IPS-NIHi11 (cell line): ENCODE measurements around the gene TNFAIP8L3.
"Not testable (repeated sequence)": the region's sequence is repeated elsewhere in the genome, so short reads cannot be mapped to it uniquely, and the experiment has no call there.

Source experiments
- DNase-seq: peaks from one replicate; pipeline ENCODE4 v3.0.0; 2012; ENCODE audit warnings: mixed read lengths, low spot score

The TNFAIP8L3 gene

GRCh38 chr15:51094606-51095569 lies at the start of gene TNFAIP8L3:
TSS of gene TNFAIP8L3 (minus strand) at chr15:51094906. CDS start at chr15:51094595, 311 bp downstream.
- DNase-seq, result peak; percentile 76

GRCh38 chr15:51144021-51144532 lies 49.4 kb upstream of the TNFAIP8L3 start:
- no peak for DNase-seq

- DNase-seq, result not testable (repeated sequence)
Measured at GRCh38 chr15:51140347-51140746, 45.6 kb upstream of the TNFAIP8L3 start.

DNA sequence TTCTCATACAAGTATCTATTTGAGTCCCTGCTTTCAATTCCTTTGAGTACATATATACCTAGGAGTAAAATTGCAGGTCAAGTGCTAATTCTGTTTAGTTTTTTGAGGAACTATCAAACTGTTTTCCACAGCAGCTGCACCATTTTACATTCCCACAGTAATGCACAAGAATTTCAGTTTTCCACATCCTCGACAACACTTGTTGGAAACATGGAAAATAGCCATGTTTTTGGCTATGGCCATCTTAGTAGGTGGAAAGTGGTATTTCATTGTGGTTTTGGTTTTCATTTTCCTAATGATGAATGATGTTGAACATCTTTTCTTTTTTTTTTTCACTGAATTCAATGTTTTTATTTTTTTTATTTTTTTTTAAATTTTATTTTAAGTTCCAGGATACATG lies 44.4 kb upstream of the TNFAIP8L3 start:
- no peak for DNase-seq

DNA sequence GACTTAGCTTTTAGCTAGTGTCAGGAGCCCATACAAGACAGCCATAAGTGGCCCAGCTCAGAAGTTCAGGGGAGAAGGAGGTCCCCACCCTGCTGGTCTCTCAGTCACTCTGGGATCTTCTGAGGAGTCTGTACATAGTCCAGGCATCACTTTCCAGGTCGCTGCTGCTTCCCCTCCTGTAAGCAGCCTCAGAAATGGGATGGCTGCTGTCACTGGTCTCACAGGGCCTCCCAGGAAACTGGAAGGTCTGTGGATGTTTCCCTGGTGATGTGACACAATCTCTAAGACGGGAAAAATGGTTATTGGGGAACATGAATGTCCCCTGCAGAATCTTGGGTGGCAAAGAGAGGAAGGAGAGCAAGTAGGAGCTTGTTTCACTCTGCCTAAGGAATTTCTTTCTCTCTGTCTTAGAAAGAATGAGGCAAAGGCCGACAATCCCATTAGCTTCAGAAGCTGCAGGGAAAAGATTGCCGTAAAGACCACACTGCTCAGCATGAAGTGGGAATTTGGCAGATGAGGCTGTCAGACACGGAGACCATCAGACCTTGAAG lies 43.2 kb upstream of the TNFAIP8L3 start:
- DNase-seq, result no peak

GRCh38 chr15:51137024-51137423 lies 42.3 kb upstream of the TNFAIP8L3 start:
- DNase-seq, result no peak

- no peak for DNase-seq
Measured at GRCh38 chr15:51135276-51135675, 40.6 kb upstream of the TNFAIP8L3 start.

- no peak for DNase-seq
Measured at GRCh38 chr15:51134416-51135199, 39.9 kb upstream of the TNFAIP8L3 start.

DNA sequence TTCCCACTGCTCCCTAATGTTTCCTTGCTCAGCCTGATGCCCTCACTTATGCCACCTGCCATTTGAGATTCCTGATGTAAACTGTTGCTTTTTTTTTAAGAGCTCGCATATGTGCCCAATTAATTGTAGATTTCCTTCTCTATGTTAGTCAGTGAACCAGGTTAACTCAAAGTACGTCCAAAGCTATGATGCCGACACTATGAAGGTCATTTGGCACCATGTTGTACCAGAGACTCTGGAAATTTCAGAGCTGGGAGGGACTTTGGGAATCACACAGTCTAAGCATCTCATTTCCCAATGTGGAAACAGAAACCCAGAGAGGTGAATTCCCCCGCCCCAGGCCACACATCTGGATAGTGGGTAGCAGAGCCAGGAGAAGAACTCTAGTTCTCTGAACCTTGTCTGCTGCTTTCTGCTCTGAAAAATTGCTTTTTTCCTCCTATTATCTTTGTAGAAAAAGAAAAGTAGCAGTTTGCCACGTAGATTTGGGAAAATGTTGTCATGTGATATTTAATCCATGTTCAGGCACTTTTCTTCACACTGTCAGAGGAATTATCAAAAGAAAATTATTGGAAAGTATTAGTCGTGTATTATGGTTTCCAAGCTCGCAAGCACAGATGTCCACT lies 38.5 kb upstream of the TNFAIP8L3 start:
- DNase-seq, result no peak

DNA sequence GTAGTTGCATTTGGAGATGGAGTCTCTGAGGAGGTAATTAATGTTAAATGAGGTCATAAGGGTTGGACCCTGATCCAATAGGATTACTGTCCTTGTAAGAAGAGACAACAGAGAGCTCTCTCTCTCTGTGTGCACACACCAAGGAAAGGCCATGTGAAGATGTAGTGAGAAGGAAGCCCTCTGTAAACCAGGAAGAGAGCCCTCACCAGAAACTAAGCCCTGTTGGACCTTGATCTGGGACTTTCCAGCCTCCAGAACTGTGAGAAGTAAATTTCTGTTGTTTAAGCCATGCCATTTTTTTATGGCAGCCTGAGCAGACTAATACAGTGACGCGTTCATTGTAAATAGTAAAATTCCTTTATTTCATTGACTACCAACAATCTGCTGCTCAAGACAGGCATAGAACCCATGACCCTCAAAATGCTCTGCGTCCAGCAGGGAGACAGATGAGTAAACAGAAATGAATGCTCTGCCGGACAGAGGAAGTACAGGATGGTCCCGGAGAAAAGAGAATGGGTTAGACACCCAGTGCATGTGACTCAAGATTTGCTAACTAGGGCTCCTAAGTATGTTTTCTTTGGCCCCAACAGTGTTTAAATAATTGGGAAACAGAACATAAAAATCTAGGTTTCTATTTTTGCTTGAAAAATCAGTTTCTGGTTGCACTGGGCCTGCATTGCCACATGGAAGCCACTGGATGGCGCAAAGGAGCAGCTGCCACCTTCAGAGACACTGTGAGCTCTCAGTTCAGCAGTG lies 37.9 kb upstream of the TNFAIP8L3 start:
- DNase-seq, result peak; percentile 75

DNA sequence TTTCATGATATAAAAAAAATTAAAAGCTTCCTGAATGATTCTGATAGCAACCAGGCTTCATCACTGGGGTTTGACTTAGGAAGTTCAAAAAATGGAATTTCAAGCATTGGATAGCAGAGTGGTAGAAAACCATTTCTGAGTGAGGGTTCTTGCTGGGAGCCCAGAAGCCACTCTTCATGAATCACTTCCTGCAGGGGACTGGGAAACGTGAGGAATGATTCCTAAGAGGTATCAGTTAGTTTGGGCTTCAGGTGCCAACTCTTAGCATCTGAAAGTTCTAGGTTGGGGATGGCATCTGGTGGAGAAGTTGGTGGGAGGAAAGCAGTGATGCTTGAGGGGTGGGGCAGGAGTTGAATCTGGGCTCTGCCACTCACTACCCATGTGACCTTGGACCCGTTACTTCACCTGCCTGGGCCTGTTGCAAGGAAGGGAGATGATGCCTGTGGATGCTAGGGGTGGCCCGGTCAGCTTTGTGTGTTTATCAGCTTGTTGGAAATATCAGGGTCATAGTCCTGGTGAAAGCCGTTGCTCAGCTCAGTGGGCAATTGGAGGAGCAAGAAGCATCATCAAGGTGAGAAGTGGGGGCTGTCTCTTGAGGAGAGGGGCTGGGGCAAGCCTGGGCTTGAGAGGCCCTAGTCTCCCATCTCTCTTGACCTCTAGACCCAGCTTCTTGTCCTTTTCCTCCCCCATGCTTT lies 37.0 kb upstream of the TNFAIP8L3 start:
- no peak for DNase-seq

GRCh38 chr15:51130344-51130743 lies 35.6 kb upstream of the TNFAIP8L3 start:
- no peak for DNase-seq

- no peak for DNase-seq
Measured at GRCh38 chr15:51129535-51130188, 35.0 kb upstream of the TNFAIP8L3 start.

DNA sequence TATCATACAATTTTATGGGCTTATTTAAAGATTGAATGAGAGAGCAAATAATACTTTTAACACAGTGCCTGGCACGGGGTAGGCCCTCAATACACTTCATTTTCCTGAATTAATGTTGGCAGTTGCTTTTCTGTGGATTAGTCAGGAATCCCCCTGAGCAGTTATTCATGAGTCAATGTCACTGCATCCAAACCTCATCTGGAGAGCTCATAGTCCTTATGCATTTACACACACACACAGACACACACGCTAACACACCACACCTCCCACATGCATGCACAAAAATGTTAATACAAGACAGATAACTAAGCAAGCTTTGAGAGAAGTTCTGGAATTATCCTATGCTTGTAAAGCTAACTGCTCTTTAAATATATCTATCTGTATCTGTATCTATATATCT lies 34.0 kb upstream of the TNFAIP8L3 start:
- DNase-seq, result no peak

- no peak for DNase-seq
Measured at GRCh38 chr15:51126842-51127241, 32.1 kb upstream of the TNFAIP8L3 start.

DNA sequence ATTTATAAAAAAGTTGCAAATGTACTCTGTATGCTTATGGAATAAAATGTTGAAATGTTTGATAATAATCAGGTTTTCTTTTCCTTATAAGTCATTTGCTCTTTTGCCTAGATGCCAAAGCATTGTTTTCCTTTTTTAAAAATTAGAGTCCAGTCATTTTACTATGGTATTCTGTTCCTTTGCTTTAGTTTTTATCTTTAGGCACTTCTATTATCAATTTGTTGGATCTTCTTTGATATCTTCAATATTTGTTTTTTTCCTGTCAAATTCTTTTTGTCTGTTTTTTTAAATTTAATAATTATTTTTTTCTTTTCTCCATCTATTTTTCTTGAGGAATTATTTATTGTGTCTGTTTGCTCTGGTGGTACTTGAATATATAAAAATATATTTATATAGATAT lies 28.3 kb upstream of the TNFAIP8L3 start:
- DNase-seq, result not testable (repeated sequence)

DNA sequence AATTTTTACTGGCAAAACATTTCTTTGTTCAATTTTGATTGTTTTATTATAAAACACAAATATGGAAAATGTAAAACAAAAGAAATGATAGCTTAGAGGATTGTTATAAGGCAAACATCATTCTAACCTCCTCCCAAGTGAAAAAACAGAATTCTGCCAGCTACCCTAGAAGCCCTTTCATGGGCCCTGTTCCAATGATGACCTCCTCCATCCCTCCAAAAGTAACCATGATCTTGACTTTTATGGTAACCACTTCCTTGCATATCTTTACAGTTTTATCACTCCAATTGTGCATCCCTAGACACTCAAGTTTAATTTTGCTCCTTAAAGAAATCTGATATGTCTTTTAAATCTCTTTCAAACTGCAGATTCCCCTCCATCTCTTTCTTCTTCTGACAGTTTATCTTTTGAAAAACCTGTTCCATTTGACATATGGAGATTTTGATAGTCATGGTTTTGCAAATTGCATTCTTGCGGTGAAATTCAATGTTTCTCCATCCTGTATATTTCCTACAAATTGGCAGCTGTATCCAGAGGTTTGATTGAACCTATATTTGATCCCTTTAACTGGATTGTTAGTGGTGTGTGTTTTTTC lies 27.0 kb upstream of the TNFAIP8L3 start:
- DNase-seq, result no peak

- no peak for DNase-seq
Measured at GRCh38 chr15:51121118-51121517, 26.4 kb upstream of the TNFAIP8L3 start.

DNA sequence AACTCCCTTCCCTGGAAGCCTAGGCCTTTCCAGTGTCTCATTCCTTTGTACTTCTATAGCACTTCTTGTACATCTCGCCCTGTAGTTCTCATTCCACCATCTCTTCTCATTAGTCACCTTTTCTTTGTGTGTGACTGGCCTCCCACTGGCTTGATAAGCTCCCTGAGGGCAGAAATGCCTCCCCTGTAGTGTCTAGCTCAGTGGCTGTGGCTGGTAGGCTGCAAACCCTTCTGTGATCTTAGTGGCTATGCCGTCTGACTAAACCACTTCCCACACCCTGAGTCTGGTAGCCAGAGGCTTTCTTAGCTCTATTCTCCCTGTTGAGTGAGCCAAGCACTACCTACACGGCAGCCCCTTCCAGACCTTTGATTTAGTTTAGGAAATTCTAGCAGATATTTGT lies 24.4 kb upstream of the TNFAIP8L3 start:
- no peak for DNase-seq

DNA sequence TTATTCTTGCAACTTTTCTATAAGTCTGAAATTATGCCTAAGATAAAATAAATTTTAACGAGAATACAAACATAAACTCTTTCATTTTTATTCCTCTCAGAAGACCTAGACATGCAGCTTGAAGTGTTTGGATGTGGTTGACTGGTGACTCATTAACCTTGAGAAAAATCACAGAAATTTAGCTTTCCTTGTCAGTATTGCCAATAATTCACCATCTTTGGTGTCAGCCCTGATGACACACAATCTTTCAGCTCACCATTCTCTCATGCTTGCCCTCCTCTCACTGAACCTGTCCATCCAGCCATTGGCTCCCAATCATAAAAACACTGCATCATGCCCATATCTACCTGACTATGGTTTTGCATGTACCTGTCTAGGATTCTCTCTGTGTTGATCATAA lies 22.6 kb upstream of the TNFAIP8L3 start:
- no peak for DNase-seq
